ENCODE results near the gene TP53BP2. TPM values are rescaled to one million over a fixed set of nuclear protein-coding genes. Genes with fewer than 3 reads are reported as not detected.

The TP53BP2 gene
- total RNA-seq, 1 donor = 38.0 TPM

GRCh38 chr1:223733898-223734852, 111.6 kb downstream of the TP53BP2 start:
- H3K4me3 ChIP-seq (ENCODE audit: low read depth, low read length) = no peak overlapping the region
- no peak for DNase-seq (ENCODE audit: low read depth)
- no peak for TF ChIP-seq CTCF (IDR thresholded peaks at IDR 0.05; ENCODE audit: insufficient read depth, low read depth, low read length)

- no peak for TF ChIP-seq CTCF (IDR thresholded peaks at IDR 0.05; ENCODE audit: insufficient read depth, low read depth, low read length)
- no peak overlapping the region for H3K4me3 ChIP-seq (ENCODE audit: low read depth, low read length)
- peak; percentile 71 for DNase-seq (ENCODE audit: low read depth)
Measured at GRCh38 chr1:223732993-223733798, 112.6 kb downstream of the TP53BP2 start.

- TF ChIP-seq CTCF (IDR thresholded peaks at IDR 0.05; ENCODE audit: insufficient read depth, low read depth, low read length) = no peak
- no peak overlapping the region for H3K4me3 ChIP-seq (ENCODE audit: low read depth, low read length)
- peak; percentile 71 for DNase-seq (ENCODE audit: low read depth)
Measured at GRCh38 chr1:223731133-223731770, 114.5 kb downstream of the TP53BP2 start.

DNA sequence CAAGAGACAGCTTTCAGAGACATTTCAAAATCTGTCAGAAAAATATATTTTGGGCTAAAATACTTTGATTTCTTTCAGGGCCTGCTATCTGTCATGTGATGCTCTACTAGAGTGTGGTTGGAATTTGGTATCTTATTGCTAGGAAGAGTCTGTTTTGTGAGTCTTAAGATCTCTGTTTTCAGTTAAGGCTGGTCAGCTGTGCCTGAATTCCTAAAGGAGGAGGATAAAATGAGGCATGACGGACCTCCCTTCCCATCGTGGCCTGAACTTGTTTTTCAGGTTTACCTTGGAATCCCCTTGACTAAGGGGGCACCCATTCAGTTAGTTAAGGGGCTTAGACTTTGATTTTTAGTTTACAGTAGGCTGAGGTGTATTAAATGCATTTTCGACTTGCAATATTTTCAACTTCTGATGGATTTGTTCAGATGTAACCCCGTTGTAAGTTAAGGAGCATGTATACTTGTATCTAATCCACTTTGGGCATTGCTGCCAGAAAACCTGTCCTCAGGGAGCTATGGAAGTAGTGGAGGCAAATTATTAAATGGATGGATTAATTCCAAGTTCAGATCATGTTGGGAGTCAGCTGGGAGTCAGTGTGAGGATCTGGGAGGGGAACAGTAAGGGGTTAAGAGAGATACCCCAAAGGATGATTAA, 115.1 kb downstream of the TP53BP2 start:
- DNase-seq (ENCODE audit: low read depth) = peak; percentile 65
- no peak overlapping the region for H3K4me3 ChIP-seq (ENCODE audit: low read depth, low read length)
- no peak for TF ChIP-seq CTCF (IDR thresholded peaks at IDR 0.05; ENCODE audit: insufficient read depth, low read depth, low read length)

- DNase-seq (ENCODE audit: low read depth) = no peak
- H3K4me3 ChIP-seq (ENCODE audit: low read depth, low read length) = no peak overlapping the region
- no peak for TF ChIP-seq CTCF (IDR thresholded peaks at IDR 0.05; ENCODE audit: insufficient read depth, low read depth, low read length)
Measured at GRCh38 chr1:223729906-223730305, 115.8 kb downstream of the TP53BP2 start.

Other genes starting within 250 kb of the TP53BP2 start
- not detected in 2 replicates for gene CAPN8, start 180.2 kb downstream of the TP53BP2 start, total RNA-seq
- gene CAPN2, start 133.4 kb downstream of the TP53BP2 start, total RNA-seq = 408 and 512 TPM in 2 replicates